Activated T-helper 2 cell treated with anti-CD3 and anti-CD28 coated beads, Interferon-gamma antibody, Interleukin-2, Interleukin-4, amounts not matched to agents 10 μg/mL and 5 μg/mL and 100 μg/mL, durations not matched to agents 14 hours and 24 hours and 36 hours (primary cell): Measurements from ENCODE around the gene CRYBG3. TPM values are rescaled to one million over a fixed set of nuclear protein-coding genes. Genes with fewer than 3 reads are reported as not detected.

Source experiments
- total RNA-seq: library from RNA; stranded (reverse); gene quantifications from 2 replicates; pipeline ENCODE4 v1.2.3, GENCODE V29; 2022

CRYBG3 gene
- total RNA-seq, 1 donor from 2014 or later, result 7.5 TPM

Other genes with a start within 250 kb of the CRYBG3 start
- 3.2 and 3.9 TPM in 2 replicates for gene ARL6, start 57.3 kb upstream of the CRYBG3 start, total RNA-seq
- 59.9 and 63.2 TPM in 2 replicates for gene RIOX2, start 150.4 kb downstream of the CRYBG3 start, total RNA-seq
- gene GABRR3, start 213.3 kb downstream of the CRYBG3 start, total RNA-seq, result not detected in 2 replicates